HepG2 (cell line): ENCODE measurements around the gene SS18L1. TPM values are rescaled to one million over a fixed set of nuclear protein-coding genes. Genes with fewer than 3 reads are reported as not detected.

Source experiments
- ATF7 ChIP-seq, 2 experiments: fragments of 450-650 bp in 1 of 2; sonication (generic) in 1 of 2; formaldehyde crosslinking in 1 of 2; IDR thresholded peaks; 2 replicates each; pipeline versions ENCODE4 v1.4.0 to v1.6.1; 2016 to 2020; ENCODE audit warnings: antibody characterized with exemption in 1 of 2, mild to moderate bottlenecking in 1 of 2, missing genetic modification reagents in 1 of 2
- CHD2 ChIP-seq: IDR thresholded peaks from 2 replicates; pipeline ENCODE4 v1.6.1; 2011; ENCODE audit warnings: low read depth, low read length, improper control_type of control experiment
- EP300 ChIP-seq, 3 experiments: sonication (generic) in 1 of 3; formaldehyde crosslinking in 1 of 3; IDR thresholded peaks; 2 replicates each; pipeline versions ENCODE4 v1.5.1 to v1.6.1; 2011 to 2020; ENCODE audit warnings: low read depth in 2 of 3, low read length in 2 of 3, borderline replicate concordance in 1 of 3, improper control_type of control experiment in 1 of 3, mild to moderate bottlenecking in 1 of 3, missing genetic modification reagents in 1 of 3, moderate library complexity in 1 of 3
- HNRNPL ChIP-seq: fragments of 200-400 bp; formaldehyde crosslinking; IDR thresholded peaks from 2 replicates; pipeline ENCODE4 v1.6.1; 2017; ENCODE audit warnings: mild to moderate bottlenecking, low read depth, low read length
- MAFF ChIP-seq: IDR thresholded peaks from 2 replicates; pipeline ENCODE4 v1.6.1; 2011; ENCODE audit warnings: low read depth, low read length, improper control_type of control experiment
- MTA3 ChIP-seq: sonication (generic); formaldehyde crosslinking; IDR thresholded peaks from 2 replicates; pipeline ENCODE4 v1.4.0; 2020; ENCODE audit warnings: missing genetic modification reagents
- NR2F6 ChIP-seq, 2 experiments: IDR thresholded peaks; 2 replicates each; pipeline ENCODE4 v1.6.1; 2016; ENCODE audit warnings: antibody characterized with exemption in 1 of 2, mild to moderate bottlenecking in 1 of 2
- SAFB2 ChIP-seq: sonication (generic); formaldehyde crosslinking; IDR thresholded peaks from 2 replicates; pipeline ENCODE4 v1.5.1; 2020; ENCODE audit warnings: missing genetic modification reagents, low read depth, mild to moderate bottlenecking, borderline replicate concordance
- SMAD1 ChIP-seq: sonication (generic); formaldehyde crosslinking; IDR thresholded peaks from 2 replicates; pipeline ENCODE4 v1.4.0; 2020; ENCODE audit warnings: missing genetic modification reagents, low read depth, mild to moderate bottlenecking, borderline replicate concordance
- TBP ChIP-seq: sonication (generic); formaldehyde crosslinking; IDR thresholded peaks from 2 replicates; pipeline ENCODE4 v1.5.0; 2020; ENCODE audit warnings: missing genetic modification reagents
- THYN1 ChIP-seq: sonication (generic); formaldehyde crosslinking; IDR thresholded peaks from 2 replicates; pipeline ENCODE4 v1.8.1; 2023; ENCODE audit warnings: low read depth, mild to moderate bottlenecking, moderate library complexity, missing genetic modification reagents, borderline replicate concordance
- YEATS4 ChIP-seq: sonication (generic); formaldehyde crosslinking; IDR thresholded peaks from 2 replicates; pipeline ENCODE4 v1.4.0; 2020; ENCODE audit warnings: missing genetic modification reagents, borderline replicate concordance
- ZMYM4 ChIP-seq: sonication (generic); formaldehyde crosslinking; IDR thresholded peaks from 2 replicates; pipeline ENCODE4 v1.8.1; 2023; ENCODE audit warnings: mild to moderate bottlenecking, missing genetic modification reagents
- ZNF256 ChIP-seq: sonication (generic); formaldehyde crosslinking; conservative IDR thresholded peaks from 2 replicates; pipeline ENCODE4 v1.4.0; 2020; ENCODE audit warnings: missing genetic modification reagents
- ZNF329 ChIP-seq: sonication (generic); formaldehyde crosslinking; IDR thresholded peaks from 2 replicates; pipeline ENCODE4 v1.9.0; 2021; ENCODE audit warnings: low read depth, mild to moderate bottlenecking, missing genetic modification reagents
- ZNF552 ChIP-seq: sonication (generic); formaldehyde crosslinking; IDR thresholded peaks from 2 replicates; pipeline ENCODE4 v1.9.0; 2022; ENCODE audit warnings: missing genetic modification reagents, mild to moderate bottlenecking, borderline replicate concordance
- ZNF615 ChIP-seq: sonication (generic); formaldehyde crosslinking; IDR thresholded peaks from 2 replicates; pipeline ENCODE4 v1.5.0; 2020; ENCODE audit warnings: mild to moderate bottlenecking, missing genetic modification reagents, borderline replicate concordance
- ZNF720 ChIP-seq: sonication (generic); formaldehyde crosslinking; IDR thresholded peaks from 2 replicates; pipeline ENCODE4 v1.4.0; 2020; ENCODE audit warnings: missing genetic modification reagents
- polyA plus RNA-seq, 8 experiments: library from polyadenylated mRNA; depleted of rRNA in 3 of 8; stranded (reverse) in 7 of 8; unstranded in 1 of 8; fragments of >200 nt; fragmentation: Illumina TruSeq in 4 of 8; extraction: Trizol in 4 of 8; gene quantifications; 2 replicates each; pipeline versions ENCODE4 v1.2.1 to v1.2.3, GENCODE V29; 2011 to 2016; ENCODE audit warnings: low read depth in 4 of 8, missing spikeins in 1 of 8, mixed read lengths in 1 of 8; ENCODE audit not compliant: insufficient read depth in 1 of 8
- total RNA-seq, 5 experiments: library from RNA; depleted of rRNA; stranded (reverse); fragments of >200 nt; fragmentation: Illumina TruSeq; extraction: Trizol; gene quantifications; 2 replicates each; pipeline ENCODE4 v1.2.3, GENCODE V29; 2016; ENCODE audit warnings: low read depth in 1 of 5
- TF ChIP-seq, protein P1 (sequence below): sonication (generic); formaldehyde crosslinking; IDR thresholded peaks from 2 replicates; pipeline ENCODE4 v1.4.0; 2020; ENCODE audit warnings: mild to moderate bottlenecking, missing genetic modification reagents
- TF ChIP-seq, protein P2 (sequence below): sonication (generic); formaldehyde crosslinking; IDR thresholded peaks from 2 replicates; pipeline ENCODE4 v1.4.0; 2020; ENCODE audit warnings: missing genetic modification reagents
- TF ChIP-seq, protein P3 (sequence below): IDR thresholded peaks from 2 replicates; pipeline ENCODE4 v1.6.1; 2016; ENCODE audit warnings: mild to moderate bottlenecking, missing biosample characterization, missing genetic modification reagents
- TF ChIP-seq, protein P4 (sequence below): sonication (generic); formaldehyde crosslinking; IDR thresholded peaks from 2 replicates; pipeline ENCODE4 v1.5.0; 2020; ENCODE audit warnings: mild to moderate bottlenecking, missing genetic modification reagents, moderate library complexity
- TF ChIP-seq, protein P5 (sequence below): sonication (generic); formaldehyde crosslinking; IDR thresholded peaks from 2 replicates; pipeline ENCODE4 v1.4.0; 2020; ENCODE audit warnings: mild to moderate bottlenecking, missing genetic modification reagents
- TF ChIP-seq, protein P6 (sequence below): sonication (generic); formaldehyde crosslinking; IDR thresholded peaks from 2 replicates; pipeline ENCODE4 v1.8.1; 2023; ENCODE audit warnings: missing genetic modification reagents, mild to moderate bottlenecking, borderline replicate concordance

The SS18L1 gene
- total and polyA plus RNA-seq, 2 of the 13 experiments (the other 11 are each of a cell fraction or from before 2014, with no cell fraction given) = 17.8 to 27.6 TPM

DNA sequence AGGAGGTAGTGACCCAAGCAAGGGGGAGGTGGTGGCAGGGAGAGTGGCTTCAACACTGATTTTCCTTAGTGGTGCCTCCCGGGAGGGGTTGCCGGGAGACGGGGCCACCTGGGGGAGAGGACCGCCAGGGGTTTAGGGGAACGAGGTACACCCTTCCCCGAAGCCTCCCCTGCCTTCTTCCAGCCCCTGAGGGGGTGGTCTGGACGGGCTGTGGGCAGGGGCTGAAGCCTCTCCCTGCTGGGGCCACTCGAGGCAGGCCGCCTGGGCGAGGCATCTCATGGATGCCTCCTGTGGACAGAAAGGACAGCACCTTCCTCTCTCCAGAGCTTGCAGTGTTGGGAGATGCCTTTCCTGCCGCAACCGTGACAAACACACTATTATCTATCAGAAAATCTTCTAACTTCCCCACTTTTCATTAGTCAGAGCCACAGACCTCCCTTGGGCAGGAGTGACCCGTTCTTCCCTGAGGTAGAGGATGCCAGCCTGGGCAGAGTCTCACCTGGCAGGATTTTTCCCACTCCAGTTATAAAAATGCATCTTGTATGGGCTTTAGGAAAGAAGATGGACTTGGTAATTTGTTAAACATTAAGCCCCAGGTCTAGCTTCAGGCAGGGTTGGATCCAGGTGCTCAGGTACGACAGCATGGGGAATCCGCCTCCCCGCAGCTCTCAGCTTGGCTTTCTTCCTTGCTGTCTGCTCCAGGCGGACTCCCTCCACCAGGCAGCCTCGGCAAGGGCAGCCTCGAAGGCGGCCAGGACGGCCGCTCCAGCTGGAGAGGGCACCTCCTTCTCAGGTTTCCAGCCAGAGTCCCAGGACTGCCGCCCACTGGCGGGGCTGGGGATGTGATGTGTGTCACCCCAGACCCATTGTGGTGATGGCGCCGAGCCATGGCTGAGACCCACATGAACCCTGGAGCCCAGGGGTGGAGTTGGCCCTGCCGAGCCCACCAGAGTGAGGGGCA, 65.5 kb downstream of the SS18L1 start (continued):
- TF ChIP-seq, protein P1, sequence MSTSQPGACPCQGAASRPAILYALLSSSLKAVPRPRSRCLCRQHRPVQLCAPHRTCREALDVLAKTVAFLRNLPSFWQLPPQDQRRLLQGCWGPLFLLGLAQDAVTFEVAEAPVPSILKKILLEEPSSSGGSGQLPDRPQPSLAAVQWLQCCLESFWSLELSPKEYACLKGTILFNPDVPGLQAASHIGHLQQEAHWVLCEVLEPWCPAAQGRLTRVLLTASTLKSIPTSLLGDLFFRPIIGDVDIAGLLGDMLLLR (CRISPR knock-in tag) = 0 out of 2 replicates have a peak, but pooled peaks have one; percentile 35
- TF ChIP-seq ZNF552 (no peak), SMAD1 (CRISPR knock-in tag) (no peak), YEATS4 (CRISPR knock-in tag) (no peak), ZNF720 (CRISPR knock-in tag) (no peak), SAFB2 (CRISPR knock-in tag) (0 out of 2 replicates have a peak, but pooled peaks have one; percentile 16), THYN1 (no peak), ZNF256 (CRISPR knock-in tag) (no peak), TBP (CRISPR knock-in tag) (no peak), ATF7 (IDR thresholded peaks at IDR 0.05) (no peak), ATF7 (CRISPR knock-in tag; IDR thresholded peaks at IDR 0.05) (no peak), HNRNPL (peak; percentile 64; the same call in 1 of the 2 replicates), ZNF615 (CRISPR knock-in tag) (no peak), ZNF329 (CRISPR knock-in tag) (peak; percentile 100), MAFF (no peak), EP300 (IDR thresholded peaks at IDR 0.05; ENCODE audit: low read depth in 2 of 2, low read length in 2 of 2) (no peak), EP300 (CRISPR knock-in tag; IDR thresholded peaks at IDR 0.05; ENCODE audit: borderline replicate concordance) (0 out of 2 replicates have a peak, but pooled peaks have one; percentile 24), ZMYM4 (CRISPR knock-in tag) (no peak; the same call in 1 of the 2 replicates), CHD2 (no peak), NR2F6 (IDR thresholded peaks at IDR 0.05) (no peak), NR2F6 (CRISPR knock-in tag; IDR thresholded peaks at IDR 0.05) (peak; percentile 32; the same call in 1 of the 2 replicates), MTA3 (CRISPR knock-in tag) (no peak)
- TF ChIP-seq, protein P2, sequence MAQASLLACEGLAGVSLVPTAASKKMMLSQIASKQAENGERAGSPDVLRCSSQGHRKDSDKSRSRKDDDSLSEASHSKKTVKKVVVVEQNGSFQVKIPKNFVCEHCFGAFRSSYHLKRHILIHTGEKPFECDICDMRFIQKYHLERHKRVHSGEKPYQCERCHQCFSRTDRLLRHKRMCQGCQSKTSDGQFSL (CRISPR knock-in tag) = no peak; the same call in 1 of the 2 replicates
- TF ChIP-seq, protein P3, sequence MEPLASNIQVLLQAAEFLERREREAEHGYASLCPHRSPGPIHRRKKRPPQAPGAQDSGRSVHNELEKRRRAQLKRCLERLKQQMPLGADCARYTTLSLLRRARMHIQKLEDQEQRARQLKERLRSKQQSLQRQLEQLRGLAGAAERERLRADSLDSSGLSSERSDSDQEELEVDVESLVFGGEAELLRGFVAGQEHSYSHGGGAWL (CRISPR knock-in tag) = no peak
- TF ChIP-seq, protein P4, sequence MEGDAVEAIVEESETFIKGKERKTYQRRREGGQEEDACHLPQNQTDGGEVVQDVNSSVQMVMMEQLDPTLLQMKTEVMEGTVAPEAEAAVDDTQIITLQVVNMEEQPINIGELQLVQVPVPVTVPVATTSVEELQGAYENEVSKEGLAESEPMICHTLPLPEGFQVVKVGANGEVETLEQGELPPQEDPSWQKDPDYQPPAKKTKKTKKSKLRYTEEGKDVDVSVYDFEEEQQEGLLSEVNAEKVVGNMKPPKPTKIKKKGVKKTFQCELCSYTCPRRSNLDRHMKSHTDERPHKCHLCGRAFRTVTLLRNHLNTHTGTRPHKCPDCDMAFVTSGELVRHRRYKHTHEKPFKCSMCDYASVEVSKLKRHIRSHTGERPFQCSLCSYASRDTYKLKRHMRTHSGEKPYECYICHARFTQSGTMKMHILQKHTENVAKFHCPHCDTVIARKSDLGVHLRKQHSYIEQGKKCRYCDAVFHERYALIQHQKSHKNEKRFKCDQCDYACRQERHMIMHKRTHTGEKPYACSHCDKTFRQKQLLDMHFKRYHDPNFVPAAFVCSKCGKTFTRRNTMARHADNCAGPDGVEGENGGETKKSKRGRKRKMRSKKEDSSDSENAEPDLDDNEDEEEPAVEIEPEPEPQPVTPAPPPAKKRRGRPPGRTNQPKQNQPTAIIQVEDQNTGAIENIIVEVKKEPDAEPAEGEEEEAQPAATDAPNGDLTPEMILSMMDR (CRISPR knock-in tag) = peak; percentile 87
- TF ChIP-seq, protein P5, sequence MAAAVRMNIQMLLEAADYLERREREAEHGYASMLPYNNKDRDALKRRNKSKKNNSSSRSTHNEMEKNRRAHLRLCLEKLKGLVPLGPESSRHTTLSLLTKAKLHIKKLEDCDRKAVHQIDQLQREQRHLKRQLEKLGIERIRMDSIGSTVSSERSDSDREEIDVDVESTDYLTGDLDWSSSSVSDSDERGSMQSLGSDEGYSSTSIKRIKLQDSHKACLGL (CRISPR knock-in tag) = peak; percentile 58; the same call in 1 of the 2 replicates
- TF ChIP-seq, protein P6, sequence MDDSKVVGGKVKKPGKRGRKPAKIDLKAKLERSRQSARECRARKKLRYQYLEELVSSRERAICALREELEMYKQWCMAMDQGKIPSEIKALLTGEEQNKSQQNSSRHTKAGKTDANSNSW (CRISPR knock-in tag) = no peak
